Fibroblast of lung (primary cell): Measurements from ENCODE around the gene LRP5. TPM values are rescaled to one million over a fixed set of nuclear protein-coding genes. Genes with fewer than 3 reads are reported as not detected.

Experiments used
- DNase-seq, 2 donors: peaks; one replicate each; pipeline versions ENCODE4 v3.0.0 to v3.0.0-alpha.2; 2010; ENCODE audit warnings: low read depth in 2 of 2
- H2AFZ ChIP-seq: 2 replicates; pipeline ENCODE4 v1.5.1; 2012; ENCODE audit warnings: low read length, control low read depth, inconsistent platforms
- H3K27ac ChIP-seq: 2 replicates; pipeline ENCODE4 v1.5.1; 2011; ENCODE audit warnings: low read length, control low read depth; ENCODE audit not compliant: insufficient read depth
- H3K27me3 ChIP-seq: 2 replicates; pipeline ENCODE4 v1.5.1; 2011; ENCODE audit warnings: mild to moderate bottlenecking, low read length; ENCODE audit not compliant: control insufficient read depth, insufficient read depth
- H3K36me3 ChIP-seq: 2 replicates; pipeline ENCODE4 v1.5.1; 2011; ENCODE audit warnings: low read length; ENCODE audit not compliant: control insufficient read depth, insufficient read depth
- H3K4me1 ChIP-seq: 2 replicates; pipeline ENCODE4 v1.5.1; 2011; ENCODE audit warnings: low read length; ENCODE audit not compliant: control insufficient read depth, insufficient read depth; ENCODE audit errors: extremely low read depth
- H3K4me2 ChIP-seq: 2 replicates; pipeline ENCODE4 v1.5.1; 2011; ENCODE audit warnings: low read length, control low read depth; ENCODE audit not compliant: insufficient read depth; ENCODE audit errors: extremely low read depth
- H3K4me3 ChIP-seq, 4 experiments: fragments of 200-600 bp in 1 of 4; sonication (generic) in 1 of 4; replicated peaks in 1 of 4; 2 replicates each; pipeline ENCODE4 v1.5.1; 2011 to 2016; ENCODE audit warnings: low read length in 4 of 4, low read depth in 3 of 4, mild to moderate bottlenecking in 3 of 4, control low read depth in 2 of 4, inconsistent platforms in 1 of 4, mixed read lengths in 1 of 4; ENCODE audit not compliant: insufficient read depth in 1 of 4; ENCODE audit errors: control extremely low read depth in 1 of 4
- H3K79me2 ChIP-seq: 2 replicates; pipeline ENCODE4 v1.5.1; 2012; ENCODE audit warnings: mild to moderate bottlenecking, low read length, inconsistent platforms; ENCODE audit not compliant: control insufficient read depth, insufficient read depth
- H3K9ac ChIP-seq: 2 replicates; pipeline ENCODE4 v1.5.1; 2011; ENCODE audit warnings: mild to moderate bottlenecking, low read length, control low read depth; ENCODE audit not compliant: insufficient read depth
- H3K9me3 ChIP-seq: 2 replicates; pipeline ENCODE4 v1.5.1; 2012; ENCODE audit warnings: low read depth, low read length; ENCODE audit not compliant: control insufficient read depth, insufficient read depth
- H4K20me1 ChIP-seq: 2 replicates; pipeline ENCODE4 v1.5.1; 2011; ENCODE audit warnings: low read length; ENCODE audit not compliant: control insufficient read depth, insufficient read depth; ENCODE audit errors: extremely low read depth
- CTCF ChIP-seq, 2 donors: IDR thresholded peaks in 1 of 2; conservative IDR thresholded peaks in 1 of 2; 1 replicate in 1 of 2; 2 replicates in 1 of 2; pipeline ENCODE4 v1.5.1; 2011 to 2012; ENCODE audit warnings: low read length in 2 of 2, control low read depth in 1 of 2, inconsistent platforms in 1 of 2, low read depth in 1 of 2, mild to moderate bottlenecking in 1 of 2
- EZH2 ChIP-seq: IDR thresholded peaks from 2 replicates; pipeline ENCODE4 v1.5.1; 2012; ENCODE audit warnings: low read length, control low read depth, mild to moderate bottlenecking; ENCODE audit errors: missing control alignments
- polyA plus RNA-seq, 2 donors: library from polyadenylated mRNA; depleted of rRNA in 1 of 2; stranded (reverse) in 1 of 2; unstranded in 1 of 2; fragments of >200 nt; gene quantifications; 2 replicates each; pipeline ENCODE4 v1.2.1, GENCODE V29; 2011 to 2012; ENCODE audit warnings: missing spikeins in 1 of 2
- total RNA-seq: library from RNA; depleted of rRNA; stranded (reverse); fragments of >200 nt; gene quantifications from 2 replicates; pipeline ENCODE4 v1.2.1, GENCODE V29; 2014

Gene LRP5
- total and polyA plus RNA-seq, 2 donors (not counting 1 experiment from before 2014, with no cell fraction given) = 3.8 to 22.0 TPM

GRCh38 chr11:68324241-68324640 is 11.8 kb downstream of the LRP5 start:
- no peaks in the 10 kb centered on the region for H3K27me3 ChIP-seq
- H3K4me3 ChIP-seq = no peak overlapping the region
- H2AFZ ChIP-seq = no peak overlapping the region
- no peaks in the 10 kb centered on the region for H3K4me1 ChIP-seq
- H3K9me3 ChIP-seq = no peaks in the 10 kb centered on the region
- no peak overlapping the region for H3K27ac ChIP-seq
- H3K79me2 ChIP-seq = no peaks in the 10 kb centered on the region
- no peak for TF ChIP-seq CTCF (conservative IDR thresholded peaks at IDR 0.05 in 1 of 2, IDR thresholded peaks at IDR 0.05 in 1 of 2; ENCODE audit: low read depth in 1 of 2, low read length in 2 of 2)
- TF ChIP-seq EZH2 = no peak
- no peak for DNase-seq
- H3K4me2 ChIP-seq = no peak overlapping the region
- H4K20me1 ChIP-seq = no peaks in the 10 kb centered on the region
- no peak overlapping the region for H3K9ac ChIP-seq
- H3K36me3 ChIP-seq = no peaks in the 10 kb centered on the region

GRCh38 chr11:68324695-68325094 is 12.3 kb downstream of the LRP5 start:
- H3K36me3 ChIP-seq = no peaks in the 10 kb centered on the region
- TF ChIP-seq CTCF (conservative IDR thresholded peaks at IDR 0.05 in 1 of 2, IDR thresholded peaks at IDR 0.05 in 1 of 2; ENCODE audit: low read depth in 1 of 2, low read length in 2 of 2) = no peak
- TF ChIP-seq EZH2 = no peak
- no peak overlapping the region for H3K4me2 ChIP-seq
- H3K27ac ChIP-seq = no peak overlapping the region
- H3K27me3 ChIP-seq = no peaks in the 10 kb centered on the region
- peaks cover 3% of the 10 kb centered on the region for H3K4me1 ChIP-seq
- no peak overlapping the region for H3K9ac ChIP-seq
- H3K9me3 ChIP-seq = no peaks in the 10 kb centered on the region
- H3K4me3 ChIP-seq = no peak overlapping the region
- H3K79me2 ChIP-seq = no peaks in the 10 kb centered on the region
- no peak overlapping the region for H2AFZ ChIP-seq
- DNase-seq = no peak
- H4K20me1 ChIP-seq = no peaks in the 10 kb centered on the region

GRCh38 chr11:68325183-68325906 is 13.0 kb downstream of the LRP5 start:
- H3K4me3 ChIP-seq = no peak overlapping the region
- no peak overlapping the region for H3K9ac ChIP-seq
- H3K27me3 ChIP-seq = no peaks in the 10 kb centered on the region
- H3K36me3 ChIP-seq = no peaks in the 10 kb centered on the region
- DNase-seq = no peak
- H3K27ac ChIP-seq = no peak overlapping the region
- TF ChIP-seq CTCF (conservative IDR thresholded peaks at IDR 0.05 in 1 of 2, IDR thresholded peaks at IDR 0.05 in 1 of 2; ENCODE audit: low read depth in 1 of 2, low read length in 2 of 2) (no peak), EZH2 (no peak)
- no peak overlapping the region for H2AFZ ChIP-seq
- no peaks in the 10 kb centered on the region for H3K79me2 ChIP-seq
- H3K4me1 ChIP-seq = peaks cover 4% of the 10 kb centered on the region
- no peaks in the 10 kb centered on the region for H3K9me3 ChIP-seq
- no peaks in the 10 kb centered on the region for H4K20me1 ChIP-seq
- no peak overlapping the region for H3K4me2 ChIP-seq
